HG02852 (cell line): Measurements from ENCODE around the gene INPPL1.

Experiments used
- ATAC-seq: cut with Tn5 transposase; IDR thresholded peaks from one replicate; pipeline ENCODE4 v1.9.1; 2021; ENCODE audit warnings: mild to moderate bottlenecking, moderate library complexity; ENCODE audit not compliant: unreplicated experiment

Gene INPPL1

DNA sequence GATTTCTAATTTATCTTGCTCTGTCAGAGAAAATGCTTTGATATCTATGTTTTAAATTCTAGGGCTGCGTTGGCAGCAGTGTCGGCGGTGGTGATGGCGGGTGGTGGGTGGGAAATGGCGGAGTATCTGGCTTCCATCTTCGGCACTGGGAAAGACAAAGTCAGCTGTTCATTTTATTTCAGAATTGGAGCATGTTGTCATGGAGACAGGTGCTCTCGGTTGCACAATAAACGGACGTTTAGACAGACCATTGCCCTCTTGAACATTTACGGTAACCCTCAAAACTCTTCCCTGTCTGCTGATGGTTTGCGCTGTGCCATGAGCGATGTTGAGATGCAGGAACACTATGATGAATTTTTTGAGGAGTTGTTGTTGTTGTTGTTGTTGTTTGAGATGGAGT lies 55.5 kb downstream of the INPPL1 start:
- ATAC-seq, result no peak

- ATAC-seq, result no peak
Measured at GRCh38 chr11:72280726-72281315, 56.3 kb downstream of the INPPL1 start.

GRCh38 chr11:72283947-72284346 lies 59.4 kb downstream of the INPPL1 start:
- no peak for ATAC-seq

DNA sequence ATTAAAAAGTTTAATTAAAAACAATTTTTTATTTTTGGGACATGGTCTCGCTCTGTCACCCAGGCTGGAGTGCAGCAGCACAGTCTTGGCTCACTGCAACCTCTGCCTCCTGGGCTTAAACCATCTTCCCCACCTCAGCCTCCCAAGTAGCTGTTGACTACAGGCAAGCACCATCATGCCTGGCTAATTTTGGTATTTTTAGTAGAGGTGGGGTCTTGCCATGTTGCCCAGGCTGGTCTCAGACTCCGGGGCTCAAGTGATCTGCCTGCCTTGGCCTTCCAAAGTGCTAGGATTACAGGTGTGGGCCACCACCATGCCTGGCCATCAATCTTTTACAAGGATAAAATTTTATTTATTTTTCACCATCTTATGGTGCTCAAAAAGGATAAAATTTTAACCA lies 62.7 kb downstream of the INPPL1 start:
- no peak for ATAC-seq
